AG09319 (cell line): ENCODE data around the gene ANAPC2.

Experiments
- DNase-seq: peaks from one replicate; pipeline ENCODE4 v3.0.0-alpha.2; 2010; ENCODE audit warnings: low read depth; ENCODE audit errors: extremely low read depth
- TF ChIP-seq, protein P1 (sequence below): IDR thresholded peaks from 2 replicates; pipeline ENCODE4 v1.5.1; 2011; ENCODE audit warnings: low read depth, mild to moderate bottlenecking, inconsistent platforms, low read length, moderate library complexity

The ANAPC2 gene

DNA sequence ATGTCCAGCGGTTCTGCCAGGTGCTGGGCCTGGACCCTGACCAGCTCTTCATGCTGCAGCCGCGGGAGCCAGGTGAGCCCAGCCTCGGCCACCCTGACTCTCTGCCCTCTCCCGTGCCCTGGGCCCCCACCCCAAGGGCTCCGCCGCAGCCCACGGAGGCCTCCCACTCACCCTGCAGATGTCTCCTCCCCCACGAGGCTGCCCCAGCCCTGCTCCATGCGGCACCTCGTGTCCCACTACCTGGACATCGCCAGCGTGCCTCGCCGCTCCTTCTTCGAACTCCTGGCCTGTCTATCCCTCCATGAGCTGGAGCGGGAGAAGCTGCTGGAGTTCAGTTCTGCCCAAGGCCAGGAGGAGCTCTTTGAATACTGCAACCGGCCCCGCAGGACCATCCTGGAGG, 26.3 kb upstream of the ANAPC2 start:
- no peak for DNase-seq
- TF ChIP-seq, protein P1, sequence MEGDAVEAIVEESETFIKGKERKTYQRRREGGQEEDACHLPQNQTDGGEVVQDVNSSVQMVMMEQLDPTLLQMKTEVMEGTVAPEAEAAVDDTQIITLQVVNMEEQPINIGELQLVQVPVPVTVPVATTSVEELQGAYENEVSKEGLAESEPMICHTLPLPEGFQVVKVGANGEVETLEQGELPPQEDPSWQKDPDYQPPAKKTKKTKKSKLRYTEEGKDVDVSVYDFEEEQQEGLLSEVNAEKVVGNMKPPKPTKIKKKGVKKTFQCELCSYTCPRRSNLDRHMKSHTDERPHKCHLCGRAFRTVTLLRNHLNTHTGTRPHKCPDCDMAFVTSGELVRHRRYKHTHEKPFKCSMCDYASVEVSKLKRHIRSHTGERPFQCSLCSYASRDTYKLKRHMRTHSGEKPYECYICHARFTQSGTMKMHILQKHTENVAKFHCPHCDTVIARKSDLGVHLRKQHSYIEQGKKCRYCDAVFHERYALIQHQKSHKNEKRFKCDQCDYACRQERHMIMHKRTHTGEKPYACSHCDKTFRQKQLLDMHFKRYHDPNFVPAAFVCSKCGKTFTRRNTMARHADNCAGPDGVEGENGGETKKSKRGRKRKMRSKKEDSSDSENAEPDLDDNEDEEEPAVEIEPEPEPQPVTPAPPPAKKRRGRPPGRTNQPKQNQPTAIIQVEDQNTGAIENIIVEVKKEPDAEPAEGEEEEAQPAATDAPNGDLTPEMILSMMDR = no peak

DNA sequence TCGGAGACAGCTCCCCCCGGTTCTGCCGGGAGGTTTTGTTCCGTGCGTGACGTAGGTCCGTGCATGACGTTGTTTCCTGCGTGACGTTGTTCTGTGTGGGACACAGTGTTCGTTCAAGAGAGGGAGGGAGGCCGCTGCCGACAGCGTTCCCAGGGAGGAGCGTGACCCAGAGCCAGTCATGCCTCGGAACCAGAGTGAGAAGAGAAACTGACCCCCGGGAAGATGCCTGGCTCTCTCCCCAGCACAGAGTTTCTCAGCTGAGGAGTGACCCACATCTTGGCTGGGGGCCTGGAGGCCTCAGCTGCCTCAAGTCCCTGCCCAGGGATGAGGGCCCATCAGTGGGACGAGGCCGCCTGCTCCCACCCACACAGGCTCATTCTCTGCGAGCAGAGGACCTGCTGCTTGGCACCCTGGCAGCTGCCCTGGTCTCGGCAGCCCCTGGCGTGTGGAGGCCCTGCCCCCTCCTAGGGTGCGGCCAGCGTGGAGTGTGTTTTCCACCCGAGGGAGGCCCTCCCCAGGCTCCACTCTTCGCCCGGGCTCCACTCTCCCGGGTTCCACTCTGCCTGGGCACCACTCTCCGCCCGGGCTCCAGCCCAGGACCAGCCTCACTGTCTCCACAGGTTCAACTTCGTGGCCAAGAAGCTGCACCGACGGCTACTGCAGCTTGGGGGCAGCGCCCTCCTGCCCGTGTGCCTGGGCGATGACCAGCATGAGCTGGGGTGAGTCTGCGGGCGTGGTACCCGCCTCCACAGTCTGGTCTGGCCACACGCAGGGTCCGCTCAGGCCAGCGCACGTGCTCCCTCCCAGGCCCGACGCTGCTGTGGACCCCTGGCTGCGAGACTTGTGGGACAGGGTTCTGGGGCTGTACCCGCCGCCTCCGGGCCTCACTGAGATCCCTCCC, 25.1 kb upstream of the ANAPC2 start:
- no peak for DNase-seq
- TF ChIP-seq, protein P1 = no peak

DNA sequence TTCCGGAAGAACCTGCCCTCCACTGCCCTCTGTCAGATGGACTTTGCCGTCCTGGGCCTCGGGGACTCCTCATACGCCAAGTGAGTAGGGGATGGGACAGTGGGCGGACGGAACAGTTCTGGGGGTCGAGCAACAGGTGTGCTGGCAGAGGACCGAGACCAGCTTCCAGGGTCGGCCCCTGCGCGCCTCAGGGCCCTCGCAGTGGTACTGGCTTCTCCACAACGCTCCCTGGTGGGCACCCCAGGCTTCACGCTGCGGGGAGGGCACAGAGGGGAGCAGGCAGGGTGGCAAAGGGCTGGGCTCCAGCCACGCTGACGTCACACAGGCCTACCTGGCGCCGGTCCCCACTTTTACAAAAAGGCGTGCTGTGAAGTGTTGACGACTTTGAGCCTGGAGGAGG, 24.2 kb upstream of the ANAPC2 start:
- DNase-seq = no peak
- TF ChIP-seq, protein P1 = no peak

DNA sequence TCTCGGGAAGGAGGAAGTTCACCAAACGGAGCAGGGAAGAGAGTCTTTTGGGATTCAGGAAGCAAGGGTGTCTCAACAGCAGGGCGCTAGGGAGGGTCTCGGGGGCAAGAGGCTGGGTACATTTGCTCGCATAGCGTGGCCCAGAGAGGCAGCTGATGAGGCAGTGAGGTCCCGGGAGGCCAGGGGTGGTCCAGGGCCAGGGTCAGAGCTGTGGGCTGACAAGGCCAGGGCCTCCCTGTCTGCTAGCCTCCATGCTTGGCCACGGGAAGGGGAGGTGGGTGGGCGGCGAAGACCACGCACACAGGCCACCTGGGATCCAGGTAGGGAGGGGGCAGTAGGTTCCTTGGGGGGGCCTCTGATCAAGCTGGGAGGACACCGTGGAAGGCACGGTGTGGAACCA, 23.2 kb upstream of the ANAPC2 start:
- DNase-seq = no peak
- TF ChIP-seq, protein P1 = no peak

DNA sequence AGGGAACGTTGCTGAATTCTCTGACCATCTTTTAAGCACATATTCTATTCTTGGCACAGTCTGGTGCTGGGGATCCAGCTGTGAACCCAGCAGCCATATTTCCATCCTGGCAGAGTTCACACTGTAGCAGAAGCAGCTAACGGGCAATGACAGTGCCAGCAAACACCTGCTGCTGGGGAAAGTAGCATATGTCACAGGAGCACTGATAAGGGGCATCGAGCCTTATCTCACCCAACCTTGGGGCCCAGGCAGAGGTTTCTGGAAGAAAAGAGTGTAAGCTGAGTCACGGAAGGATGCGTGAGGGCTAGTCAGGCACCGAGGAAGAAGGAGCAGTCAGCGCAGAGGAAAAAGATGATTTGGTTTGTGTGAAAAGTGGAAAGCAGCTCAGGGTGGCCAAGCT, 18.2 kb upstream of the ANAPC2 start:
- TF ChIP-seq, protein P1 = no peak
- no peak for DNase-seq

DNA sequence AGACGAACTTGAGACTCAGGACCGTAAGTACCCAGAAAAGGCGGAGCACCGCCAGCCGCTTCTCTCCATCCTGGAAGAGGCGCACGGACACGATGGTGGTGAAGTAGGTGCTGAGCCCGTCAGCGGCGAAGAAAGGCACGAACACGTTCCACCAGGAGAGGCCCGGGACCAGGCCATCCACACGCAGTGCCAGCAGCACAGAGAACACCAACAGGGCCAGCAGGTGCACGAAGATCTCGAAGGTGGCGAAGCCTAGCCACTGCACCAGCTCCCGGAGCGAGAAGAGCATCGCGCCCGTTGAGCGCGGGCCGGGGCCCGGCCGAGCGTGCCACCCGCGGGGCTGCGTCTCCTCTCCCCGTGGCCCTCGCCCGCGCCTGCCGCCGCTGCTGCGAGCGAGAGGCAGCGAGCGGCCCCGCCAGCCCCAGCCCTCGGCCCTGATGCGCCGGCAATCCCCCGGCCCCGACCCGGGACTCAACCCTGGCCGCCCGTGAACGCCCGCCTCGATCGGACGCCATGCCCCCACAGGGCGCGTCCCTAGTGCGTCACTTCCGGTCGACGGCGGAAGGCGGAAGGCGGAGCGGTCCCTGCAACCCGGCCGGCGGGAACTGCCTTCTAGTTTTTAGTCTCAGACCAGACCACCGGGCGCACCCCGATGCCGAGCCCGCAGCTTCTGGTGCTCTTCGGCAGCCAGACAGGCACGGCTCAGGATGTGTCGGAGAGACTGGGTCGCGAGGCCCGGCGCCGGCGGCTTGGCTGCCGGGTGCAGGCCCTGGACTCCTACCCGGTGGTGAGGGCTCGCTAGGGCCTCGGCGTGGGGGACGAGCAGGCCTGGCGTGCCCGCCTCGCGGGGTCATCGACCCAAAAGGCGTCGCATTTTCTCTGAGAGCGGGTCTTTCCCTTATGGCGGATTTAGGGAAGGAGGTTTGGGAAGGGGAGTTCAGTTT, 17.0 kb upstream of the ANAPC2 start, which contains the start of the genes NDOR1 and TMEM203:
Gene NDOR1, plus strand, starts transcription at position 575 of the 944 bp plus-strand sequence. Its CDS starts 78 bp downstream, at position 653.
Gene TMEM203, minus strand, starts transcription at position 523 of the 944 bp plus-strand sequence. Its CDS starts 234 bp downstream, at position 289.
- DNase-seq = peak; percentile 11
- TF ChIP-seq, protein P1 = no peak
